Coronary artery (tissue), 2 donors: ENCODE data around the gene PNKP.

Experiments
- DNase-seq: peaks from one replicate; pipeline ENCODE4 v3.0.0-alpha.2; 2017; ENCODE audit warnings: low spot score
- H3K27ac ChIP-seq, 2 donors: fragments of 200-600 bp; sonication (generic); one replicate each; pipeline ENCODE4 v1.5.1; 2016 to 2019
- H3K4me3 ChIP-seq: fragments of 200-600 bp; sonication (generic); 2 replicates; pipeline ENCODE4 v1.5.1; 2016; ENCODE audit warnings: mild to moderate bottlenecking, moderate library complexity
- CTCF ChIP-seq: fragments of 200-600 bp; sonication (generic); IDR thresholded peaks from one replicate; pipeline ENCODE4 v1.5.1; 2019; ENCODE audit warnings: antibody characterized with exemption

Gene PNKP

GRCh38 chr19:49866933-49867782 is at the start of gene PNKP:
TSS of gene PNKP (minus strand) at chr19:49867576. CDS start at chr19:49867204, 372 bp downstream.
- H3K27ac ChIP-seq = peak within 1 kb of the TSS; percentile 83 to 96
- no peak for TF ChIP-seq CTCF
- peak; percentile 96 for DNase-seq

GRCh38 chr19:49915271-49915670 is 47.9 kb upstream of the PNKP start:
- Histone ChIP-seq H3K4me3 (no peak overlapping the region), H3K27ac (no peak overlapping the region)
- DNase-seq = no peak
- TF ChIP-seq CTCF = no peak

More at GRCh38 chr19:49866933-49867782, at the start of gene PNKP:
- peak within 1 kb of the TSS; percentile 88 for H3K4me3 ChIP-seq

GRCh38 chr19:49913720-49914119 is 46.3 kb upstream of the PNKP start:
- H3K27ac ChIP-seq = no peak overlapping the region
- TF ChIP-seq CTCF = no peak

GRCh38 chr19:49912965-49913685 is 45.7 kb upstream of the PNKP start:
- TF ChIP-seq CTCF = no peak
- Histone ChIP-seq H3K4me3 (no peak overlapping the region), H3K27ac (no peak overlapping the region)
- DNase-seq = no peak

More at GRCh38 chr19:49913720-49914119, 46.3 kb upstream of the PNKP start:
- no peak for DNase-seq
- no peak overlapping the region for H3K4me3 ChIP-seq

GRCh38 chr19:49911381-49912145 is 44.2 kb upstream of the PNKP start:
- Histone ChIP-seq H3K4me3 (no peak overlapping the region), H3K27ac (peak overlapping the region; percentile 17 to 54)
- no peak for TF ChIP-seq CTCF
- no peak for DNase-seq

- TF ChIP-seq CTCF = no peak
- Histone ChIP-seq H3K4me3 (no peak overlapping the region), H3K27ac (peak overlapping the region in 1 of 2 donors; percentile 11)
- no peak for DNase-seq
Observed at GRCh38 chr19:49910179-49910578, 42.8 kb upstream of the PNKP start.
